HG03558 (cell line): Measurements from ENCODE around the gene RMP24.

Experiments
- ATAC-seq: cut with Tn5 transposase; IDR thresholded peaks from one replicate; pipeline ENCODE4 v1.9.1; 2021; ENCODE audit warnings: moderate number of reproducible peaks; ENCODE audit not compliant: unreplicated experiment; ENCODE audit errors: extremely low read depth

RMP24 gene

DNA sequence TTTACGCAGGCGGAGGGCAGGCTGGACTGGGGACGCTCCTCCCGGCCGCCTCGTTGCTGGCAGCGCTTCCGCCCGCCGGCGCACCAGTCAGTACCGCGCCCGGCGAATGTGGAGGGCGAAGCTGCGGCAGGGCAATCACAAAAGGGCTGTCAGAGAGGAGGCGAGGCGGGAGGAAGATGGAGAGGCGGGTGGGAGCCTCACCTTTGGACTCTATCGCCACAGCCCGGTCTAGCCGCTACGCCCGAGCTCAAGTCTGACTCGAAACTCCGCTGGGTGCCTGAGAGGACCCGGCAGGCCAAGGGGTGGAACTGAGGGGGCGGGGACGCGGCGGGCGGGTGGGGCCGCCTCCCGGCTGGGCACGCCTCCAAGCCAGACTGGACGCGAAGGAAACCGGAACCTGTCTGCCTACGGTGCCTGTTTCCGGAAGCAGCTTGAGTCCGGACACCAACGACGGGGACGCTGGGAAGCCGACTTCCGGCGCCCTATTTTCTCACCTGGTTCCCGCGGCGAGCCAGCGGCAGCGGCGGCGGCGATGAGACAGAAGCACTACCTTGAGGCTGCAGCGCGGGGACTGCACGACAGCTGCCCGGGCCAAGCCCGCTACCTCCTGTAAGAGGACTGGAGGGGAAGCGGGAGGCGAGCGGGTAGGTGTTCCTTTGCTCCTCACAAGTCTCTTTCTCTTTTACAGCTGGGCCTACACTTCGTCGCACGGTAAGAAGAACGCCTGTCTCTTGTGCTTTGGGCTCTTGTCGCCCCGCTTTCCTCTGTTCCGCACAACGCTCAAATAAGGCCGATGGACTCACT lies at the start of gene RMP24:
RMP24 (plus strand) TSS at position 483 of the 804 bp plus-strand sequence.
- peak; percentile 71 for ATAC-seq

DNA sequence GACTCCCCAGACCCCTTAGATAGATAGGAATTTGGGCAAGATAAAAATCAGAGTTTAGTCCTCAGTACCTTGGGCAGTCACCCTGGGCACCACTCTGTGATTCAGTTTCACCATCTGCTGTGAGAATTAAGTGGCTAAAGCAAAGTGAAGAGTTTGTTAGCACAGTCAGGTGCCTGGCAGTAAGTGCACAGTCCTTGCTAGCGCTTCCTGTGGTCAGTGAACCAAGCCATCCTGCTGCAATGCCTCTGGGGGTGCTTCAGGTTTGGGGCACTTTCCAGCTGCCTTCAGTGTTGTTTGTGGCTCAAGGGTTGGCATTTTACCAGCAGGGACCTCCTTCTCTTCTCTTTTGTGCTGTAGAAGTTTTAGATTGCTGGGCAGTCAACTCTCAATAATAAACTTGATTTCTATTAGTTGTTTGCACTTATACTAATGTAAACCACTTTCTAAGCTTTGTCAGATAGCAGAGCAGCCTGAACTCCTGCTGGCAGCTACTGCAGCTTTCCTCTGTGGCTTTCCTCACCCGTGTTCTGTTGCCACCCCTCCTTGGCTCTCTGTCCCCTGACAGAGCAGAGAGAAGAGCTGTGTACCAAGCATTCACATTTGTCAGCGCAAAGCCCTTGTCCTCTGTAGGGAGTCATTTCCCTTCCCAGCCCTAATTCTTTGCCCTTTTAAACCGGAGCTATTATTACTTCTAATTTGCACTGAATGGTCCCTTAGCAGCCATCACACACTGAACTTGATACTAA lies 48.4 kb upstream of the RMP24 start:
- no peak for ATAC-seq

DNA sequence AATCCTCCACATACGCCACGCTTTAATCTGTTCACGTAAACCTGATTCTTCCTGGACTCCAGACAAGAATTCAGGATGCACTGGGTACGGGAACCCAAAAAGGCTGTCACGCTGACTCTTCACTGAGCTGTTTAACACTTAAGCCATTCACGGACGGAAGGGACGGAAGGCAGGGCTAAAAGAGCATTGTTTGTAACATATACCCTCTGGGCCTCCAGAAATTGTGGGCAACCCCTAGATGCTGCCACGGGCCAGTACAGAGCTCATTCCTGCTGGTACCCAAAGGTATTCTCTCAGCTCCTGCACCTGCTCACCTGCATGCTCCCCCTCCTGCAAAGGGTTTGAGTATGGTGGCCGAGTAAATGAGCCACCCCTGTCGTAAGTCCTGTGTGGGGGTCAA lies 45.6 kb upstream of the RMP24 start:
- no peak for ATAC-seq

DNA sequence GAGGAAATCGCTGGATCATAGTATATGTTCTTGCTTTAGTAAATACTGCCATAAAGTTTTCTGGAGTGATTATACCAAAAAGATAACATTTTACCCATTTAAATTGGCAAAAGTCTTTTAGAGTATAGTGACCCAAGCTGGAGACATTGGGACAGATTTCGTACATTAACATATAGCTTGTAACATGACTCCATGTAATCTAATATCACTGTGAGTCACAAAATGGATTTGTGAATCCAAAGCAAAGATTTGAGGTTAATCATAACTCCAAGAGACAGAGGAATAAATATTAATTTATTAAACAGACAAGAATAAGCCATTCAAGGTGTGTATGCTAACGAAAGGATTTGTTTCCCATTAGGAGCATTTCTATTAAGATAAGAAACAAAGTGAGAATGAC lies 45.0 kb upstream of the RMP24 start:
- ATAC-seq, result no peak

DNA sequence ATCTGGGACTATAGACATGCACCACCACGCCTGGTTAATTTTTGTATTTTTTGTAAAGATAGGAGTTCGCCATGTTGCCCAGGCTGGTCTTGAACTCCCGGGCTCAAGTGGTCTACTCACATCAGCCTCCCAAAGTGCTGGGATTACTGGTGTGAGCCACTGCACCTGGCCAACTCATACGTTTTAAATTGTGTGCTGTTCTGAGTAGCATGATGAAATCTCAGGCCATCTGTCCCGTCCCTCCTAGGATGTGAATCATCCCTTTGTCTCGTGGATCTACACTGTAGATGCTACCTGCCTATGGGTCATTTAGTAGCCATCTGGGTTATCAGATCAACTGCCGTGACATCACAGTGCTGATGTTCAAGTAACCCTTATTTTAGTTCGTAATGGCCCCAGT lies 38.5 kb upstream of the RMP24 start:
- no peak for ATAC-seq

DNA sequence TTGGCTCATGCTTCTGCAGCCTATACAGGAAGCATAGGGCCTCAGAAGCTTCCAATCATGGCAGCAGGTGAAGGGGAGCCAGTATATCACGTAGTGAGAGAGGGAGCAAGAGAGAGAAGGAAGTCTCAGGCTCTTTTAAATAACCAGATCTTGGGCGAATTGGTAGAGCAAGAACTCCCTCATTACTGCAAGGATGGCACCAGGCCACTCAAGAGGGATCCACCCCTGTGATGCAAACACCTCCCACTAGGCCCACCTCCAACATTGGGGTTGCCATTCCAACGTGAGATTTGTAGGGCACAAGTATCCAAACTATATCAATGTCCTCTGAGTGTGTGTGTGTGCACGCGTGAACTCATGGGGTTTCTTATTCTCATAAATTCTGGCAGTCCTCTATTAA lies 37.6 kb upstream of the RMP24 start:
- no peak for ATAC-seq

DNA sequence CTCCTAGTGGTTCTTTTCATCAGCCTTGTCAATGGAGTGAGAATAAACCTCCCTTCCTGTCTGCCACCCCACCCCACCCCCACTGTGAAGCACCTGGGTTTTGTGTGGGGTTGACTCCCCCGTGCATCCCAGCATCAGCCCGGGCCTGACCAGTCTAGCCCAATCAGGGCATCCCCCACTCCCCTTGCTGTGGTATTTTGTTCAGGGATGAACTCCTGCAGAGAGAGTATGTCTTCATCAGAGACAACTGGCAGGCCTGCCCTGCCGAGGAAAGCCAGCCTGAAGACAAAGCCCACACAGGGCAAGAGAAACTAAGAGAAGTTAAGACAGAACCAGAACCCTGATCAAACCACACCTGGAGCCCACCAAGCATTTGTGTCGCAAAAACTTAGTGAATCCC lies 36.7 kb upstream of the RMP24 start:
- no peak for ATAC-seq

DNA sequence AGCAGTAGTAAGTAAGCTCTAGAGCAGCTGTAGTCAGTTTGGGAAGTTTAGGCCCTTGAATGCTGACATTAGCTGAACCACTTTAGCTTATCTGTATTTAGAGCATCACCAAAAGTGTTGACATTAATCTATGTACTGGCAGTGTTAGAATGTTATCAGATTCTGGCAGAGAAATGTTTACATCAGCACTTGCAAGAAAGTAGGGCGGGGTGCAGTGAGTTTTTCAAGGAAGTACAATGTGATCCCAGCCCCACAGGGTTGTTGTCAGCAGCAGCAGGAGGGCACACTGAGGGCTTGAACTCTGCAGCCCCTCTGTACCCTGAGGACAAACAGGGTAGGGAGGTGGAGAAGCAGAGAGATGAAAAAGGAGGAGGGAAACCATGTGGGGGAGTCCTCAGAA lies 35.5 kb upstream of the RMP24 start:
- no peak for ATAC-seq

DNA sequence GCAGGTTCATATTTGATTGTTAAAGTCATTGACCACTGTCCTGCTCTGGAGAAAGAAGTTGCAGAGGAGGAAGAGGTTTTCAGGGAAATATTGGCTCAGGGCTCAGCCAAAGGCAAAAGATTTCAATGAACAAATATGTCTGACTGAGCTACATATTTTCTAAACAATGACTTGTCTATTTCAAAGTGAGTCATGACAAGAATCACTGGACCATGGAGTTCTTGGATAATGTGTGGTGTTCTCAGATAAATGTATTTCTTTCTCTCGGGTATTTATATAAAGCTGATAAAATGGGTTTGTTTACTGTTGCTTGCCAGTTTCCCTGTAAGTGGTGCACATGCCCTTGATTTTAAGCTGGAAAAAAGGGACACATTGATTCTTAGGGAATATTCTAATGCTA lies 34.3 kb upstream of the RMP24 start:
- no peak for ATAC-seq

DNA sequence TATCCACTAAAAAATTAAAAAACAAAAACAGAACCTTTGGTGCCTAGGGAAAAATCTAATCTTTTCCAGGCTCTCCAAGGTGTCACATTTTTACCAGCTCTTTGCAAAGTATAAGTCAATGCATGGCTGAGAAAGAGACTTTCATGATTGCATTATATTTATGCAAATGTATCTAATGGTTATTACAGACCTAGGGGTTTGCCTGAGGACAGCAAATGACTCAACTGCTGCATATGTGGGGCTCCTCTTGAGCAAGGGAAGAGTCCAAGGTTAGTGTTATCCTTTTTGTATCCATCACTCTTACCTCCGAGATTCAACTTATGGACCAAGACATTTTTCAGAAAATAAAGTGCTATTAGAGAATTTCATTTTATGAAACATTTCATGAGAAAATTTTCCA lies 33.9 kb upstream of the RMP24 start:
- no peak for ATAC-seq

DNA sequence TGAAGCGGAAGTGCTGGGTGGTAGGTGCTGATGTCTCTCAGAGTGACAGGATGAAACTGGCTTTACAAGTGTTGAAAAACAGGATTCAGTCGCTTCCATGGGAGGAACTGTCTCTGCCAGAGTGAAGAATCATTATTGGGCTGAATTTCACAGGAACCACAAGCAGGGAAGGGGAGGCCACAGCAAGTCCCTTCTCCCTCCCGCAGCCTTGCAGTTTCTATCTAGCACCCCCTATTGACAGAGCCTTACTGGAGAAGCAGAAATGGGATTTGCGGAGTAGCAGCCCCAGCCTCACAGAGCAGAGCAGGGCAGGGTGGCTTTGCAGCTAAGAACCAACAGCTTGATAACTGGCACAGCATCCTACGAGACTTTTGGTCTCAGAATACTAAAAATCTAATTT lies 33.3 kb upstream of the RMP24 start:
- no peak for ATAC-seq

DNA sequence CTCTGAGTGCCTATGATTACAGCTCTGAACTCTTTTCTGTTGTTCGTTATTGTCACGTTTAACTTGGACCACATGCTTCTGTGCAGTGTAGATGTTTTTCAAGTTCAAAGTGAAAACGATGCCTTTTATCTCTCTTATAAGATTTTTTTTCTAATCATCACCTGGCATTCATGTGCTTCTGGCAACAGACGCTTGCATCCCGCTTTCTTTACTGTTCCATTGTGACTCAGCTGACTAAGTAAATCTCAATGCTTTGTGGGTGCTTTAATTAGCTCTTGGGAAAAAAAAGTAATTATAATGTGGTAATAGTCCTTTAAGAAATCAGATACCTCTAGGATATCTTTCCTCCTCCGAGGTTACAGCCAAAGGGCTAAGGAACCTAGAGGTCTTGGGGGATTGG lies 31.2 kb upstream of the RMP24 start:
- no peak for ATAC-seq

DNA sequence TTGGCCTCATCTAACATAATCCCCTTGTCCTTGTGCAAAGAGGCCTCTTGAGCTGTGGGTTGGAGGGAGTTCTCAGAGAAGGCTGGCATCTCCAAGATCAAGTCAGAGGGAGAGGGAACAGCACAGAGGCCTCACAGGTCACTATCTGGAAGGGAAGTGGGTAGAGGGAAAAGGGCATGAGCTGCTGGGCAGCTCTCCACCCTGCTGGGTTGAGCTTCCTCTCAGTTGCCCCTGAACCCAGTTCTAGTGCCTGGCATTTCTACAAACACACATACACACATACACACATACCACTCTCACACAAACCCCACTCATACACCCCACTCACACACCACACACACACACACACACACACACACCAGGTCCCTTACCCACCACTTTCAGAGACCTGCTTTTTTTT lies 30.3 kb upstream of the RMP24 start:
- ATAC-seq, result no peak

DNA sequence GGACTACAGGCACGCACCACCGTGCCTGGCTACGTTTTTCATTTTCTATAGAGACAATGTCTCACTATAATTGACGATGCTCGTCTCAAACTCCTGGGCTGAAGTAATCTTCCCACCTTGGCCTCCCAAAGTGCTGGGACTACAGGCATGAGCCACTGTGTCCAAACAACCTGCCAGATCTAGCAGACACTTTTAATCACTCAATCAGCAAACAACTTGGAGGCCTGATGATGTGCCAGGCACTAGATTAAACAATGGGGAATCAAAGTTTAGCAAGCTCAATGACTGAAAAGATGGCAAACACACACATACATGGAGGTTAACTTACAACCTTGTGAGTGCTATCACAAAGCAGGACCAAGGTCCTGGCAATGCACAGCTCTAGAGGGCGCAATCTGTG lies 29.8 kb upstream of the RMP24 start:
- no peak for ATAC-seq

DNA sequence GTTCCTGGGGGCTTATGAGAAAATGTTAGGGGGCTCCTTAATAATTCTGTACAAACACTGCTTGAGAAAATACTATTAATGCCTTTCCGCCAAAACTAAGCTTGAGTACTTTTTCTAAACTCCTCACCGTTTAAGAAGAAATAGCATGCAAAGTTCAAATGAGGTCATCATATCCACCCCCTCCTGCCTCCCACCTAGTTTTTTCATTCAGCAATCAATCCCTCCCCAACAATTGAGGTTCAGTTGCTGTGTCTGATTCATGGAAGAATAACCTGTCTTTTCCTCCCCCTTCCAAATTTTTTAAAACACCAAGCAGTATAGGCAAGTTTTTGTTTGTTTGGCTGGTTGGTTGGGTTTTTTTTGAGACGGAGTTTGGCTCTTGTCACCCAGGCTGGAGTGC lies 24.4 kb upstream of the RMP24 start:
- ATAC-seq, result no peak

DNA sequence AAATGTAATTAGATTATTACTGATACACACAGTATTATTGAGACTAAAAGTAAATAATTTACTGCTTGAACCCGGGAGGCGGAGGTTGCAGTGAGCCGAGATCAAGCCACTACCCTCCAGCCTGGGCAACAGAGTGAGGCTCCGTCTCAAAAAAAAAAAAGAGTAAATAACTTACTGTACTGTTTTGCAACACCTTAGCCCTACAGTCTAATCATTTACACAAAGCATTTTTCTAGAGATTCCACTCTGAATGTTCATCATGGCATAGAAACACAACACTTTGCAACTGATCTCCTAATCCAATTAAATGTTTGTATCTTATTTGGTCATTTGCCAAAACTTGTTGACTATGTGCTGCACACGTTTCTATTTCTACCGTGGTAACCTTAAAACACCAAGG lies 23.4 kb upstream of the RMP24 start:
- no peak for ATAC-seq

DNA sequence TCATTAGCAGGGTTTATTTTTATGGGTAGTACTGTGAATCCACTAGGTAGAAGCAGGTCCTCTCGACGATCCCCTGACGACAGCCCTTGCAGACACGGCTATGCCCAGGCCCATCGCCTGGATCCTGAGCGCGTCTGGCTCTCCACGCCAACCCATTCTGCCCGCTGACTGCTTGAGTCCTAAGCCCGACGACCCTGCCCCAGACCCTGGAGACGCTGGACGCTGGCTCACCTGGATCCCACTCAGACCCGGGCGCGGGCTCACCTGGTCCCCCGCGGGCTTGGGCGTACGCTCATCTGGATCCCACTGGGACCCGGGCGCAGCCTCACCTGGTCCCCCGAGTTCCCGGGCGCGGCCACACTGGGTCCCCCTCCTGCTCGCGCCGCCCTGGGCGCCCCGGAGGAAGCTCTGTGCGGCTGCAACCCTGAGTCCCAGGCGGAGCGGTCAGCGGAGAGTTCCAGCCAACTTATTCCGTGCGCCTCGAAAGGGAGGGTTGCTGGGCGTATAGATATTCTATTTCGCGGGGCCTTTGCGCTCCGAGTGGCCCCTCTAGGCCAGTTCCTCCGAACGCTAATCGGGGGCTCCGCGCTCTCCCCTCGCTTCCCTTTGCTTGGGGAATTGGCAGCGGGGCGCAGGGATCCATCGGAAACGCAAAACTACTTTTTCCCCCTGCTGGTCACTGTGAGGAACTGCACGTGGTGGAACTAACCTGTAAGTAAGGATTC lies 22.4 kb upstream of the RMP24 start:
- ATAC-seq, result no peak

DNA sequence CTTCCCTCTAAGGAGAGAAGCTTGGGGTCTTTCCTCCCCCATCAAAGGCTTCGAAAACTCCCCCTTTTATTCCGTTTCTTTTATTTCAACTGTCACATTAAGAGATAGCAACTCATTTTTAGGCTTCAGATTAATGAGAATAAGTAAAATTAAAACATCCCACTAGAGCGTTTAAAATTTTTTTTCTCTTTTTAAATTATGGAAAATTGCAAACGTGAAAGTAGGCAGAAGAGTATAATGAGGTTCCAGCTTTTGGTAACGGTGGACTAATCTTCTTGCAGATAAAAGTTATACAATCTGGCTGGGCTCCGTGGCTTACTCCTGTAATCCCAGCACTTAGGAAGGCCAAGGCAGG lies 21.9 kb upstream of the RMP24 start:
- ATAC-seq, result no peak

DNA sequence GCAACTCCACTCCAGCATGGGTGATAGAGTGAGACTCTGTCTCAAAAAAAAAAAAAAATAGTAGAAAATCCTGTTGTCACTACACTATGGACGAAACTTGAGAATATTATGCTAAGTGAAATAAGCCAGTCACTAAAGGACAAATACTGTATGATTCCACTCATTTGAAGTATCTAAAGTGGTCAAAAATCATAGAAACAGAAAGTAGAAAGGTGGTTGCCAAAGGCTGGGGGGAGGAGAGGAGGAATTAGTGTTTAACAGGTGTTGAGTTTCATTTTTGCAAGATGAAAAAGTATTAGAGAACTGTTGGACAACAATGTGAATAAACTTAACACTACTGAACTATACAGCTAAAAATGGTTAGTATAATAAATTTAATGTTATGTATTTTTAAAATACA lies 18.8 kb upstream of the RMP24 start:
- peak; percentile 67 for ATAC-seq

DNA sequence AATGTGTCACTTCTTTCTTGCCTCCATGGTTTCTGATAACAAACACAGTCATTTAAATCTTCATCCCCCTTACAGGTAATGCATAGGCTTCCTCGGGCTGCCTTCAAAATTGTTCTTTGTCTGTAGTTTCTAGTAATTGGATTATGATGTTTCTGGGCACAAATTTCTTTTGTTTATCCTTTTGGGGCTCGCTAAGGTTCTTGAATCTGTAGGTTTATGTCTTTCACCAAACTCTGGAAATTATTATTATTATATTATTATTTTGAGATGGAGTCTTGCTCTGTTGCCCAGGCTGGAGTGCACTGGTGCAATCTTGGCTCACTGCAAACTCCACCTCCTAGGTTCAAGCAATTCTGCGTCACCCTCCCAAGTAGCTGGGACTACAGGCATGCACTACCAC lies 16.3 kb upstream of the RMP24 start:
- ATAC-seq, result no peak

DNA sequence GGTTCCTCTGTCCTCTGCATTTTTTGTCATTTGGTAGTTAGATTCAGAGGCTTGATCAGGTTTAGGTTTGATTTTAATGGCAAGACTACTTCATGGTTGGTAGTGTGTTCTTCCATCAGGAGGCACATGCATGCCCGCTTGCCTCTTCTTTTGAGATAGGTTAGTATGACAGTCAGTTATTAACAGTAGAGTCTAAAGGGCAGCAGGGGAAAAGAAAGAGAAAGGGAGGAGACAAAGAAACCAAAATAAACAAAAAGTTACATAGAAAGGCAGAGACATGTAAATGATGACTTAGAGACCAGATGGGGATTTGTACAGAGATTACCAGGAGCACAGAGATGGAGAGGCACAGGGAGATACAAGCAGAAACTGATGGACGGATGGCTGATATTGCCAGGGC lies 10.2 kb upstream of the RMP24 start:
- ATAC-seq, result no peak
